Mesodermal cell (in vitro differentiated cells): ENCODE data around the gene LCP1.

Experiments
- H3K27ac ChIP-seq: 2 replicates; pipeline ENCODE4 v1.7.0; 2013; ENCODE audit warnings: mild to moderate bottlenecking, low read depth, low read length, moderate library complexity; ENCODE audit not compliant: severe bottlenecking
- H3K36me3 ChIP-seq: 2 replicates; pipeline ENCODE4 v1.7.1; 2013; ENCODE audit warnings: mild to moderate bottlenecking, low read length, moderate library complexity; ENCODE audit not compliant: control insufficient read depth, insufficient read depth
- H3K4me1 ChIP-seq: one replicate; pipeline ENCODE4 v1.7.1; 2013; ENCODE audit warnings: mild to moderate bottlenecking, low read length; ENCODE audit not compliant: insufficient read depth, control insufficient read depth, poor library complexity, severe bottlenecking
- H3K4me3 ChIP-seq: 2 replicates; pipeline ENCODE4 v1.7.0; 2013; ENCODE audit warnings: low read length, control low read depth, mild to moderate bottlenecking; ENCODE audit not compliant: insufficient read depth, poor library complexity, severe bottlenecking; ENCODE audit errors: extremely low read depth
- H3K9me3 ChIP-seq: 2 replicates; pipeline ENCODE4 v1.7.1; 2013; ENCODE audit warnings: mild to moderate bottlenecking, low read length, moderate library complexity; ENCODE audit not compliant: control insufficient read depth
- WGBS, 2 experiments: methylation state at CpG; one replicate each; pipeline ENCODE4 v1.1.5; 2013; ENCODE audit warnings: missing lambda C conversion rate in 2 of 2; ENCODE audit not compliant: insufficient coverage in 2 of 2; 5-methylcytosine and 5-hydroxymethylcytosine counted together

Gene LCP1

DNA sequence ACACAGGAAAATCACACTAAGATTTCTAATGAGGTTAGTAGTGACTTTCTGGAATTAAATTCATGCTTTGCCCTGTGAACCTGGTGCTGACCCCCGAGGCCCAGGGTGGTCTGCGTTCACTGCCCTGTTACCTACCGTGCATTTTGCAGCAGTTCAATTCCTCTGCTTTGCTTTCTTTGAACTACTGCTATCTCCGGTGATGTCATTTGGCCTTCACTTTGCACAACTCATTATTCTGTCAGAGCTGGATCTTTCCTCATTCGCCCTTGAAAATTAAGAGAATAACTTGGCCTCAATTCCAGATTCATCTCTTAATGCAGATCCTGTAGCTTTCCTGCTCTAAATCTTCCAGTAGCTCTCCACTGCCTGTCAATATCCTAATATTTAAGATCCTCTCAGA is 21.0 kb upstream of the LCP1 start:
- WGBS, 2 experiments = 92 to 96% methylated on average over 5 of the region's 5 CpGs
- Histone ChIP-seq H3K9me3 (no peaks in the 10 kb centered on the region), H3K4me1 (peaks cover 2% of the 10 kb centered on the region), H3K36me3 (no peaks in the 10 kb centered on the region), H3K27ac (no peak overlapping the region), H3K4me3 (no peak overlapping the region)

DNA sequence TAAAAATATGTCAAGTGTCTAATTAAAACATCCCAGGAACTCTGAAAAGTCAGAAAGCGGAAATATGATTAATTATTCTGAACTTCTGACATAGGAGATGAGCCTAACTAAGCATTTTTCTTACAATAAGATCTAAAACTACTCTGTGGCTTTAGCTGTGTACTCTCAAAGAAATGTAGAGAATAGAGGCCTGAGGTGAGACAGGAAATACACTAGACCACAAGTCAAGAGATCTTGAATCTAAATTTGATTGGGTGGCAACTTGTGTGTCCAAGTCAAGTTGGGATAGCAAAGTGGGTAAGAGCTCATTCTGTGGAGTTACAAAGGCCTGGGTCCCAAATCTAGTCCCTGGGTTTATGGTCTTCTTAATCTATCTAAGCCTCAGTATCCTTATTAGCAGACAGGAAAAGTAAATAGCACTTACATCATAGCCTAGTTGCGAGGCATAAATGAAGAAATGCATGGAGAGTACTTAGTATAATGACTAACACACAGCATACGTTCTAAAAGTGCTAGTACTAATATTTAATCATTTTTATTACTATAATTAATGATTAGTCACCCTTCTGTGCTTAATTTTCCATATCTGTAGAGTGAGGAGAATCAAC is 20.3 kb upstream of the LCP1 start:
- WGBS, 2 experiments = no CpG with 5 or more reads among the region's 3 CpGs
- no peak overlapping the region for H3K4me3 ChIP-seq
- no peaks in the 10 kb centered on the region for H3K36me3 ChIP-seq
- H3K4me1 ChIP-seq = no peaks in the 10 kb centered on the region
- no peak overlapping the region for H3K27ac ChIP-seq
- H3K9me3 ChIP-seq = no peaks in the 10 kb centered on the region

DNA sequence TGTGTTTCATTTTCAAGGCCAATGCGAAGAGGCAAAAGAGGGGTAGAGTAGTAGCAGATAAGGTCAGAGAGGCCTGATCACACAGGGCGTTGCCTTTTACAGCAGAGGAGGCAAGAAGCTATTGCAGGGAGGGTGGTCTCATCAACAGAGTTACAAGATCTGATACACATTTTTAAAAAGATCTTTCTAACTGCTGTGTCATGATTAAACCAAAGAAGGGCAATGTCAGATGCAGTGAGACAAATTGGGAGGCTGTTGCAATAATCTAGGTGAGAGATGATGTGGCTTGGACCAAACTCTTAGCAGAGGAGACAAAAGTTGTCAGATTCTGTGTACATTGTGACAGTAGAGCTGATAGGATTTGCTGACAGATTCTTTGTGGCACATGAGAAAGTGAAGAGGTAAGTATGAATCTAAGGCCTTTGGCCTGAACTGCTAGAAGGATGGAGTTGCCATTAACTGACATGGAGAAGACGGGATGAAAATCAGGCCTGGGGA is 16.8 kb upstream of the LCP1 start:
- 86 to 100% methylated on average over 1 to 2 of the region's 3 CpGs for WGBS, 2 experiments
- Histone ChIP-seq H3K27ac (no peak overlapping the region), H3K36me3 (no peaks in the 10 kb centered on the region), H3K4me3 (no peak overlapping the region), H3K4me1 (no peaks in the 10 kb centered on the region), H3K9me3 (no peaks in the 10 kb centered on the region)

DNA sequence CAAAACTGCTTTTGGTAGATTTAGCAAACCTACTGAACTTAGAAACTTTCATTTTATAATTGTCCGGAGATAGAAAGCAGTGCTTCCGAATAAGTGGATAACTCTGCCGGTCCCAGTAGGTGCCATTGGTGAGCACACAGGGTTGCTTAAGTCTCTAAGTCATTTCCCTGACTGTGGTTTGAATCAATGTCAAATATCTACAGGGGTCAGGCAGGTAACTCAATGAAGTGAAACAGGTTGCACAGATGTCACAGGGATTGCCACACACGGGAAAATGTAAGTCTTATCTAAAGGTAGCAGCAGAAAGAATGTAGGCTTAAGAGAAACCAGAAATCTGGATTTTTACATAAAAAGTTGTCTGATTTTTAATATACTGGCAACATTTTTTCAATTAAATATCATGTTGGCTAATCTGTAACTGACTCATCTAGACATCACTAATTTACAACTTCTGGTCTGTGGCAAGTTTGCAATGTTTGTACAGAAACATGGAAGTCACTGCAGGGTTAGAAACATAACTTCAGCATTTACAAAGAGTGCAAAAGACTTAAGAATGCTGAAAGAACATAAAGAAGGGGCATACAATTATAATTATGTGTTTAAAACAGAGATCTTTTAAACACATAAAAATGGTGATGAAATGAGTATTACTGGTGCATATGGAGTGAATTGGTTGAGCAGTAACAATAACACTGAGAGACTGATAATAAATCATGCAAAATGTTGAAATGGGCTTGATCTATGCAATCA is 15.5 kb upstream of the LCP1 start:
- no peaks in the 10 kb centered on the region for H3K9me3 ChIP-seq
- H3K4me3 ChIP-seq = no peak overlapping the region
- WGBS, 2 experiments = 96 to 100% methylated on average over 4 of the region's 4 CpGs
- no peaks in the 10 kb centered on the region for H3K36me3 ChIP-seq
- no peaks in the 10 kb centered on the region for H3K4me1 ChIP-seq
- H3K27ac ChIP-seq = no peak overlapping the region

DNA sequence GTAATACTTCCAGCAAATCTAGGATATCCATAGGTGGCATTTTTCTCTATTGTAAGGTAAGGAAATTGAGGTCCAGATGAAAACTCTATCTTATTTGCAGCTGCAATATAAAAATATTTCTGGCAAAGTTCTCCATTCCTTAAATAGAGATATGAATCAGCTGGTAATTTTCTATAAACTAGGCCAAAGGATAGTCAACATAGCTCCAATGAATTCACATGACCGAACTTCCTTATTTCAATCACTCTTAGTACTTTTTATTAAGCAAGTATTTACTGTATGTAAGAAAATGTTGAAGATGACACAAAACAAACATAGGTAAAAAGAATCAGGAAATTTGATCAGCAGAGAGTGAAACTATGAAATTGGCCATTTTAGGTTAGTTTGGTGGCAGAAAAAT is 13.0 kb upstream of the LCP1 start:
- Histone ChIP-seq H3K27ac (no peak overlapping the region), H3K4me1 (no peaks in the 10 kb centered on the region), H3K9me3 (no peaks in the 10 kb centered on the region), H3K36me3 (no peaks in the 10 kb centered on the region), H3K4me3 (no peak overlapping the region)
- no CpG with 5 or more reads among the region's 1 CpG for WGBS, 2 experiments

DNA sequence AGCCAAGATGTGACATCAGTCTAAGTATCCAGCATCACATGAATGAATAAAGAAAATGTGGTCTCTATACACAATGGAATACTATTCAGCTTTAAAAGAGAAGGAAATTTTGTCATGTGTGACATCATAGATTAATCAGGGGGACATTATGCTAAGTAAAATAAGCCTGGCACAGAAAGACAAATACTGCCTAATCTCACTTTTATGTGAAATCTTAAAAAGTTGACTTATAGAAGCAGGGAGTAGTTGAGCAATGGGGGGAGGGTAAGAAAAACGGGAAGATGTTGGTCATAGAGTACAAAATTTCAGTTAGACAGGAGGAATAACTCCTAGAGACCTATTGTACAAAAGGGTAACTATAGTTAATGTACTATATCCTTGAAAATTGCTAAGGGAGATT is 10.4 kb upstream of the LCP1 start:
- no CpG with 5 or more reads among the region's 1 CpG for WGBS, 2 experiments
- no peaks in the 10 kb centered on the region for H3K4me1 ChIP-seq
- no peaks in the 10 kb centered on the region for H3K36me3 ChIP-seq
- H3K4me3 ChIP-seq = no peak overlapping the region
- H3K9me3 ChIP-seq = no peaks in the 10 kb centered on the region
- H3K27ac ChIP-seq = no peak overlapping the region

DNA sequence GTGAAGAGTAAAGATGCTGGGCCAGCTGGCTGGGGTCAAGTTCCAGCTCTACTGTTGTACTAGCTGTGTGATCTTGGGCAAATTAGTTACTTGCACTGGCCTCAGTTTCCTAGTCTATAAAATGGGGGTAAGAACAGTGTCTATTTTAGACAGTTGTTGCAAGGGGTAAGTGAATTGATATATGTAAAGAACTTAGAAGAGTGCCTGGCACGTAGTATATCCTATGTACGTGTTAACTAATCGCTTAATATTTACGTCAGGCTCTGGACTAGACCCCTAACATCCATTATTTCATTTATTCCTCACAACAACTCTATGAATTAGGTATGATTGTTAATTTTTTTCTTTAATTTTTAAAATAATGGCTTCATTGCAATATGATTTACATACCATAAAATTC is 3.7 kb upstream of the LCP1 start:
- peaks cover 3% of the 10 kb centered on the region for H3K4me1 ChIP-seq
- H3K9me3 ChIP-seq = no peaks in the 10 kb centered on the region
- no CpG with 5 or more reads among the region's 4 CpGs for WGBS, 2 experiments
- H3K27ac ChIP-seq = no peak overlapping the region
- no peaks in the 10 kb centered on the region for H3K36me3 ChIP-seq
- no peak overlapping the region for H3K4me3 ChIP-seq

DNA sequence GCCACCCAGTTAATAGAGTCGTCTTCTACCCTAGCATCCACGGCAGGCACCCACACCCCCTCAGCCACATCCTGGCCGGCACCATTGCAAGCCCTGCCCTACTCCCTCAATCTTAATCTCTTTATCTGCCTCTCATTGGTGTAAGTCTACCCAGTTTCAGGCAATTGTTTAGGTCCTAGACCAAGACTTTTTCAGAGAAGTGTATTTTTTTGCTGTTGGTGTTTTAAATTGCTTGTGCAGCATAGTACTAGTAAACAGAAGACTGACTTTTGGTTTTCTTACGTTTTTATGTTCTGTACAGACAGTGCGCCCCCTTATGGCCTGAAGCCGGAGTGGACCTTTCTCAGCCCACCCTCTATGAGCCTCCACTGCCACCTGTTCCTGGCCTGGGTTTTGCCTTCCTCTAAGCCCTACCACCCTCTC is 2.3 kb upstream of the LCP1 start:
- 51 to 59% methylated on average over 5 to 6 of the region's 6 CpGs for WGBS, 2 experiments
- H3K4me3 ChIP-seq = no peak overlapping the region

DNA sequence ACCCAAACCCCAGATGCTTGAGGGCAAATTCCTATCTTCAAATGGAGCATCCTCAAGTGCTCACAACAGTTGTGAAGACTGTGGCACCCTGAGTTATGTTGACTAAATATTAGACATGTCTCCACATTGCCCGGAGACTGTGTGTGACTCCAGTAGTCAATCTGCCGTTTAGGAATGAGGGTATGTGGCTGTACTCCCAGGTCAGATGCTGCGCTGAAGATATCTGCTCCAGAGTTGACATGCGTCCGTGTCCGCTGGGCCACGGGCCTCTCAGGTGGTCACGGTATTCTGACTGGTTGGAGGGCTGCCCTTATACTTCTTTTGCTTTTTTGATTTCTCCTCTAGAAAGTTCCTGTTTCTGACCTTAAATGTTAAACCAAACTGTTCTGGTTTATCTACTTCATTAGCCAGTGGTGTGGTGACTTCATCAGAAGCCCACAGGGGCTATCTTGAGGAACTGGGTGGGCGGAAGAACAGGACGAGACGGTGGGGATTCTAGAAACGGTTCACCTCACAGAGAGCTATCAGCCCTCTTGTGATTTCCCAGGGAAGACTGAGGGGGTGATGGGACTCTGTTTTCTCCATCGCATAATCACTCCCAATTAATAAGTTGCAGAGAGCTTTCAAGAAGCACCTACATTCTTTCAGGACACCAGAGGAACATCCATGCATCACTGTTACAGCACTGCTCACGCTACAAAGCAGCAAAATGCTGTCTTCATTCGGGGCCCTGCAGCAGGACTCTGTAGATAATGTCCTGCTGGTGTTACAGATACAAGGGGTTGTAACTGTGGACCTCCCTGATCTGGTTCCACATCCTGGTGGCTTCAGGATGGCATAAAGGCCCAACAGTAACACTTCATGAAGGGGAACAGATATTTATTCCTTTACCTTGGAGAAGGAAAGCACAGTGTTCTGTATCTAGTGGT is 1.3 kb upstream of the LCP1 start:
- 96% methylated on average over 8 to 13 of the region's 15 CpGs for WGBS, 2 experiments
- no peak overlapping the region for H3K4me3 ChIP-seq
- no peak overlapping the region for H3K27ac ChIP-seq
- H3K36me3 ChIP-seq = no peaks in the 10 kb centered on the region
- H3K9me3 ChIP-seq = no peaks in the 10 kb centered on the region
- peaks cover 6% of the 10 kb centered on the region for H3K4me1 ChIP-seq

More for the DNA sequence above, 2.3 kb upstream of the LCP1 start:
- no peaks in the 10 kb centered on the region for H3K9me3 ChIP-seq
- H3K4me1 ChIP-seq = peaks cover 6% of the 10 kb centered on the region
- H3K36me3 ChIP-seq = no peaks in the 10 kb centered on the region
- no peak overlapping the region for H3K27ac ChIP-seq

DNA sequence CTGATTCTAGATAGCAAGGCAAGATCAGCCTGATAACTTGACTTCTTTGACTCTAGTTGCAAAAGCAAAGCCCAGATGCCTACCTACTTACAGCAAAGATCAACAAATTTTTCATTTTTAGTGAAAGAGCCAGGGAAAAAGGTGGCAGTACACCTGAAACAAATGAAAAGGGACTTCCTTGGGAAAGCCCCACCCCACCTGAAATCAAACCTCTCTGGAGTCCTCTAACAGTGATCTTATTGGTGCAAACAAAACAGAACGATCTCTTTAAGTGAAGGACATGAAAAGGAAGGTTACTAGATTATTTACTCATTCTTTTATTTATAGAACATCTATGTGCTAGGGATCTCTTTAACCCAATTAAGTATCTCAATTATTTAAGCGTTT is 507 bp upstream of the LCP1 start:
- WGBS, 2 experiments = no CpG with 5 or more reads among the region's 2 CpGs
- no peak overlapping the region for H3K27ac ChIP-seq

More for the DNA sequence above, 507 bp upstream of the LCP1 start:
- Histone ChIP-seq H3K36me3 (no peaks in the 10 kb centered on the region), H3K4me3 (no peak overlapping the region), H3K9me3 (no peaks in the 10 kb centered on the region), H3K4me1 (peaks cover 6% of the 10 kb centered on the region)
